Rectal smooth muscle tissue (tissue), 1 donor: ENCODE measurements around the gene CNTNAP5.

Experiments
- H3K27ac ChIP-seq: one replicate; pipeline ENCODE4 v1.7.0; 2013; ENCODE audit warnings: low read depth, low read length, inconsistent platforms
- H3K27me3 ChIP-seq: one replicate; pipeline ENCODE4 v1.7.0; 2013; ENCODE audit warnings: low read length; ENCODE audit not compliant: control insufficient read depth, insufficient read depth
- H3K36me3 ChIP-seq: one replicate; pipeline ENCODE4 v1.7.0; 2013; ENCODE audit warnings: low read length; ENCODE audit not compliant: control insufficient read depth, insufficient read depth
- H3K4me1 ChIP-seq: one replicate; pipeline ENCODE4 v1.7.0; 2013; ENCODE audit warnings: low read length; ENCODE audit not compliant: control insufficient read depth, insufficient read depth
- H3K4me3 ChIP-seq: one replicate; pipeline ENCODE4 v1.7.0; 2013; ENCODE audit warnings: low read length
- H3K9ac ChIP-seq: one replicate; pipeline ENCODE4 v1.7.0; 2013; ENCODE audit warnings: low read length

The CNTNAP5 gene

GRCh38 chr2:124561486-124561885 lies 536.4 kb downstream of the CNTNAP5 start:
- no peaks in the 10 kb centered on the region for H3K36me3 ChIP-seq
- no peaks in the 10 kb centered on the region for H3K4me1 ChIP-seq
- no peaks in the 10 kb centered on the region for H3K27me3 ChIP-seq
- H3K9ac ChIP-seq = no peak overlapping the region
- H3K4me3 ChIP-seq = no peak overlapping the region
- no peak overlapping the region for H3K27ac ChIP-seq

- no peak overlapping the region for H3K4me3 ChIP-seq
- H3K9ac ChIP-seq = no peak overlapping the region
- no peaks in the 10 kb centered on the region for H3K36me3 ChIP-seq
- H3K27me3 ChIP-seq = no peaks in the 10 kb centered on the region
- H3K27ac ChIP-seq = no peak overlapping the region
- no peaks in the 10 kb centered on the region for H3K4me1 ChIP-seq
Observed at GRCh38 chr2:124563426-124563825, 538.3 kb downstream of the CNTNAP5 start.

GRCh38 chr2:124566518-124566970 lies 541.5 kb downstream of the CNTNAP5 start:
- Histone ChIP-seq H3K27me3 (no peaks in the 10 kb centered on the region), H3K4me1 (no peaks in the 10 kb centered on the region), H3K36me3 (no peaks in the 10 kb centered on the region), H3K27ac (no peak overlapping the region), H3K9ac (no peak overlapping the region), H3K4me3 (no peak overlapping the region)

GRCh38 chr2:124570872-124571271 lies 545.8 kb downstream of the CNTNAP5 start:
- Histone ChIP-seq H3K27ac (no peak overlapping the region), H3K9ac (no peak overlapping the region), H3K27me3 (no peaks in the 10 kb centered on the region)

GRCh38 chr2:124571836-124572235 lies 546.7 kb downstream of the CNTNAP5 start:
- Histone ChIP-seq H3K36me3 (no peaks in the 10 kb centered on the region), H3K27ac (no peak overlapping the region), H3K9ac (no peak overlapping the region), H3K4me3 (no peak overlapping the region), H3K4me1 (no peaks in the 10 kb centered on the region), H3K27me3 (no peaks in the 10 kb centered on the region)

More at GRCh38 chr2:124570872-124571271, 545.8 kb downstream of the CNTNAP5 start:
- Histone ChIP-seq H3K4me3 (no peak overlapping the region), H3K4me1 (no peaks in the 10 kb centered on the region), H3K36me3 (no peaks in the 10 kb centered on the region)

GRCh38 chr2:124572934-124573634 lies 548.0 kb downstream of the CNTNAP5 start:
- Histone ChIP-seq H3K9ac (no peak overlapping the region), H3K4me3 (no peak overlapping the region), H3K4me1 (no peaks in the 10 kb centered on the region), H3K27me3 (no peaks in the 10 kb centered on the region), H3K27ac (no peak overlapping the region), H3K36me3 (no peaks in the 10 kb centered on the region)

- Histone ChIP-seq H3K27me3 (no peaks in the 10 kb centered on the region), H3K4me3 (no peak overlapping the region), H3K27ac (no peak overlapping the region), H3K9ac (no peak overlapping the region), H3K36me3 (no peaks in the 10 kb centered on the region), H3K4me1 (no peaks in the 10 kb centered on the region)
Observed at GRCh38 chr2:124575497-124575896, 550.4 kb downstream of the CNTNAP5 start.

- no peaks in the 10 kb centered on the region for H3K4me1 ChIP-seq
- H3K36me3 ChIP-seq = no peaks in the 10 kb centered on the region
- H3K27me3 ChIP-seq = no peaks in the 10 kb centered on the region
- H3K27ac ChIP-seq = no peak overlapping the region
- H3K4me3 ChIP-seq = no peak overlapping the region
- H3K9ac ChIP-seq = no peak overlapping the region
Observed at GRCh38 chr2:124580263-124580662, 555.2 kb downstream of the CNTNAP5 start.

- Histone ChIP-seq H3K36me3 (no peaks in the 10 kb centered on the region), H3K9ac (no peak overlapping the region), H3K4me3 (no peak overlapping the region), H3K4me1 (no peaks in the 10 kb centered on the region), H3K27me3 (no peaks in the 10 kb centered on the region), H3K27ac (no peak overlapping the region)
Observed at GRCh38 chr2:124582387-124582786, 557.3 kb downstream of the CNTNAP5 start.

GRCh38 chr2:124584615-124585014 lies 559.5 kb downstream of the CNTNAP5 start:
- Histone ChIP-seq H3K27me3 (no peaks in the 10 kb centered on the region), H3K27ac (no peak overlapping the region), H3K9ac (no peak overlapping the region), H3K36me3 (no peaks in the 10 kb centered on the region), H3K4me1 (no peaks in the 10 kb centered on the region), H3K4me3 (no peak overlapping the region)

GRCh38 chr2:124585277-124585676 lies 560.2 kb downstream of the CNTNAP5 start:
- no peak overlapping the region for H3K9ac ChIP-seq
- H3K27ac ChIP-seq = no peak overlapping the region
- no peaks in the 10 kb centered on the region for H3K4me1 ChIP-seq
- no peaks in the 10 kb centered on the region for H3K27me3 ChIP-seq
- H3K4me3 ChIP-seq = no peak overlapping the region
- no peaks in the 10 kb centered on the region for H3K36me3 ChIP-seq

GRCh38 chr2:124586210-124586609 lies 561.1 kb downstream of the CNTNAP5 start:
- Histone ChIP-seq H3K36me3 (no peaks in the 10 kb centered on the region), H3K27me3 (no peaks in the 10 kb centered on the region), H3K4me1 (no peaks in the 10 kb centered on the region), H3K4me3 (no peak overlapping the region), H3K9ac (no peak overlapping the region), H3K27ac (no peak overlapping the region)

GRCh38 chr2:124586835-124587234 lies 561.7 kb downstream of the CNTNAP5 start:
- H3K27ac ChIP-seq = no peak overlapping the region
- H3K27me3 ChIP-seq = no peaks in the 10 kb centered on the region
- no peak overlapping the region for H3K4me3 ChIP-seq
- H3K4me1 ChIP-seq = no peaks in the 10 kb centered on the region
- H3K9ac ChIP-seq = no peak overlapping the region
- no peaks in the 10 kb centered on the region for H3K36me3 ChIP-seq
